OCI-LY7 (cell line): ENCODE results near the gene CORO6. TPM values are rescaled to one million over a fixed set of nuclear protein-coding genes. Genes with fewer than 3 reads are reported as not detected.

ENCODE experiments used
- BruUV-seq: library from RNA; stranded (reverse); fragments of 400-500 nt; replicated peaks from 2 replicates; lab custom pipeline; 2021; lab: Mats Ljungman, UMichigan
- CTCF ChIA-PET: fragments of 300-600 bp; sonication (Branson Sonifier 250); formaldehyde crosslinking; loops from one replicate; lab custom pipeline; 2022; ENCODE audit warnings: antibody characterized with exemption; ENCODE audit not compliant: unreplicated experiment; lab: Charles Lee
- POLR2A ChIA-PET: fragments of 300-600 bp; sonication (Branson Sonifier 250); formaldehyde crosslinking; loops from one replicate; lab custom pipeline; 2022; ENCODE audit warnings: antibody characterized with exemption; lab: Charles Lee
- DNase-seq: peaks from one replicate; pipeline ENCODE4 v3.0.0-alpha.2; 2015; ENCODE audit warnings: low spot score
- H2AFZ ChIP-seq: fragments of 200-600 bp; sonication (generic), shearing (Covaris generic); 2 replicates; pipeline ENCODE4 v1.6.1; 2014; ENCODE audit warnings: mild to moderate bottlenecking, antibody characterized with exemption, low read length, moderate library complexity
- H3K27ac ChIP-seq: fragments of 200-600 bp; sonication (generic); 2 replicates; pipeline ENCODE4 v1.5.1; 2014; ENCODE audit warnings: mixed run types, low read depth, mild to moderate bottlenecking, moderate library complexity, low read length, inconsistent platforms; ENCODE audit not compliant: poor library complexity, severe bottlenecking
- H3K36me3 ChIP-seq: fragments of 200-600 bp; sonication (generic); 2 replicates; pipeline ENCODE4 v1.6.1; 2014; ENCODE audit warnings: mild to moderate bottlenecking, antibody characterized with exemption, low read length, moderate library complexity, mixed read lengths; ENCODE audit not compliant: insufficient read depth
- H3K4me1 ChIP-seq: fragments of 200-600 bp; sonication (generic); 2 replicates; pipeline ENCODE4 v1.5.1; 2014; ENCODE audit warnings: mild to moderate bottlenecking, low read length; ENCODE audit not compliant: insufficient read depth, poor library complexity, severe bottlenecking
- H3K4me2 ChIP-seq: fragments of 200-600 bp; sonication (generic); 2 replicates; pipeline ENCODE4 v1.6.1; 2014; ENCODE audit warnings: mild to moderate bottlenecking, low read length
- H3K4me3 ChIP-seq: fragments of 200-600 bp; sonication (generic); 2 replicates; pipeline ENCODE4 v1.5.1; 2014; ENCODE audit warnings: mild to moderate bottlenecking, low read depth, low read length; ENCODE audit not compliant: poor library complexity, severe bottlenecking
- H3K79me2 ChIP-seq: fragments of 200-600 bp; sonication (generic); 2 replicates; pipeline ENCODE4 v1.6.1; 2016; ENCODE audit warnings: low read depth, mild to moderate bottlenecking, low read length, moderate library complexity, mixed read lengths; ENCODE audit not compliant: insufficient read depth
- H3K9me2 ChIP-seq: fragments of 200-600 bp; sonication (generic); 2 replicates; pipeline ENCODE4 v1.6.1; 2016; ENCODE audit warnings: mild to moderate bottlenecking, low read length, mixed read lengths; ENCODE audit not compliant: insufficient read depth
- H3K9me3 ChIP-seq: fragments of 200-600 bp; sonication (generic); 2 replicates; pipeline ENCODE4 v1.6.1; 2014; ENCODE audit warnings: mild to moderate bottlenecking, mixed run types, low read length, mixed read lengths
- H4K20me1 ChIP-seq: fragments of 200-600 bp; sonication (generic); 2 replicates; pipeline ENCODE4 v1.6.1; 2014; ENCODE audit warnings: mild to moderate bottlenecking, antibody characterized with exemption, low read length, moderate library complexity, mixed read lengths; ENCODE audit not compliant: insufficient read depth
- EZH2phosphoT487 ChIP-seq: fragments of 200-600 bp; sonication (generic); IDR thresholded peaks from 2 replicates; pipeline ENCODE4 v1.6.1; 2018; ENCODE audit warnings: low read depth, borderline replicate concordance, mild to moderate bottlenecking, mixed run types, antibody characterized with exemption, low read length, moderate library complexity, mixed read lengths
- intact Hi-C: fragments of 100-400 bp; cut with micrococcal nuclease; formaldehyde crosslinking; loops from one replicate; pipeline ENCODE4 v1.10.0; 2022; ENCODE audit not compliant: unreplicated experiment
- total RNA-seq, 2 experiments: library from RNA; depleted of rRNA in 1 of 2; stranded (reverse); fragments of >200 nt in 1 of 2; shearing (Covaris generic) in 1 of 2; gene quantifications; 2 replicates each; pipeline ENCODE4 v1.2.3, GENCODE V29; 2014 to 2022
- TF ChIP-seq, protein P1 (sequence below): fragments of 200-600 bp; sonication (generic); conservative IDR thresholded peaks from 2 replicates; pipeline ENCODE4 v1.5.1; 2014; ENCODE audit warnings: mild to moderate bottlenecking, antibody characterized with exemption, low read length, moderate library complexity, mixed read lengths

CORO6 gene
- total RNA-seq, 2 experiments from 2014 or later = 5.9 to 6.2 TPM

GRCh38 chr17:29597361-29598172 is 25.1 kb downstream of the CORO6 start:
- no peak overlapping the region for H3K4me3 ChIP-seq
- H3K36me3 ChIP-seq = no peaks in the 10 kb centered on the region
- BruUV-seq = no TSS peak
- peaks cover 11% of the 10 kb centered on the region; the same call in 1 of the 2 replicates for H4K20me1 ChIP-seq
- ChIA-PET POLR2A (interaction anchor here (0.7 kb wide), 1 partner anchor 422 kb away, joined by 3 read pairs; no protein-coding TSS in a partner anchor), CTCF (no interaction called here)
- TF ChIP-seq EZH2phosphoT487 = no peak
- TF ChIP-seq, protein P1, sequence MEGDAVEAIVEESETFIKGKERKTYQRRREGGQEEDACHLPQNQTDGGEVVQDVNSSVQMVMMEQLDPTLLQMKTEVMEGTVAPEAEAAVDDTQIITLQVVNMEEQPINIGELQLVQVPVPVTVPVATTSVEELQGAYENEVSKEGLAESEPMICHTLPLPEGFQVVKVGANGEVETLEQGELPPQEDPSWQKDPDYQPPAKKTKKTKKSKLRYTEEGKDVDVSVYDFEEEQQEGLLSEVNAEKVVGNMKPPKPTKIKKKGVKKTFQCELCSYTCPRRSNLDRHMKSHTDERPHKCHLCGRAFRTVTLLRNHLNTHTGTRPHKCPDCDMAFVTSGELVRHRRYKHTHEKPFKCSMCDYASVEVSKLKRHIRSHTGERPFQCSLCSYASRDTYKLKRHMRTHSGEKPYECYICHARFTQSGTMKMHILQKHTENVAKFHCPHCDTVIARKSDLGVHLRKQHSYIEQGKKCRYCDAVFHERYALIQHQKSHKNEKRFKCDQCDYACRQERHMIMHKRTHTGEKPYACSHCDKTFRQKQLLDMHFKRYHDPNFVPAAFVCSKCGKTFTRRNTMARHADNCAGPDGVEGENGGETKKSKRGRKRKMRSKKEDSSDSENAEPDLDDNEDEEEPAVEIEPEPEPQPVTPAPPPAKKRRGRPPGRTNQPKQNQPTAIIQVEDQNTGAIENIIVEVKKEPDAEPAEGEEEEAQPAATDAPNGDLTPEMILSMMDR = no peak
- H3K27ac ChIP-seq = no peak overlapping the region
- H3K4me2 ChIP-seq = no peak overlapping the region
- peaks cover 19% of the 10 kb centered on the region for H3K4me1 ChIP-seq
- H3K9me2 ChIP-seq = no peaks in the 10 kb centered on the region
- DNase-seq = no peak
- no peak overlapping the region for H2AFZ ChIP-seq
- intact Hi-C loops = no loop called here
- peaks cover 7% of the 10 kb centered on the region; the same call in 1 of the 2 replicates for H3K79me2 ChIP-seq
- H3K9me3 ChIP-seq = no peaks in the 10 kb centered on the region

GRCh38 chr17:29596811-29597210 is 25.9 kb downstream of the CORO6 start:
- H3K4me3 ChIP-seq = no peak overlapping the region
- TF ChIP-seq, protein P1 = no peak
- TF ChIP-seq EZH2phosphoT487 = no peak
- H4K20me1 ChIP-seq = peaks cover 11% of the 10 kb centered on the region; the same call in 1 of the 2 replicates
- peaks cover 27% of the 10 kb centered on the region for H3K4me1 ChIP-seq
- POLR2A ChIA-PET = no interaction called here
- no peak overlapping the region for H3K4me2 ChIP-seq
- intact Hi-C loops = no loop called here
- no peaks in the 10 kb centered on the region for H3K9me2 ChIP-seq
- no TSS peak for BruUV-seq
- peaks cover 7% of the 10 kb centered on the region; the same call in 1 of the 2 replicates for H3K79me2 ChIP-seq
- DNase-seq = no peak
- no peaks in the 10 kb centered on the region for H3K36me3 ChIP-seq
- no peak overlapping the region for H2AFZ ChIP-seq
- CTCF ChIA-PET = no interaction called here
- no peak overlapping the region for H3K27ac ChIP-seq
- H3K9me3 ChIP-seq = no peaks in the 10 kb centered on the region
